BLaER1 (cell line): Measurements from ENCODE around the gene ANLN.

ENCODE experiments used
- H3K27ac ChIP-seq: shearing (Covaris generic); formaldehyde crosslinking; 2 replicates; pipeline ENCODE4 v1.8.1; 2022
- H3K27me3 ChIP-seq: shearing (Covaris generic); formaldehyde crosslinking; 2 replicates; pipeline ENCODE4 v1.8.1; 2022
- H3K36me3 ChIP-seq: shearing (Covaris generic); formaldehyde crosslinking; 2 replicates; pipeline ENCODE4 v1.8.1; 2022
- H3K4me1 ChIP-seq: shearing (Covaris generic); formaldehyde crosslinking; 2 replicates; pipeline ENCODE4 v1.8.1; 2022
- H3K4me2 ChIP-seq: shearing (Covaris generic); formaldehyde crosslinking; 2 replicates; pipeline ENCODE4 v1.8.1; 2022
- H3K4me3 ChIP-seq: shearing (Covaris generic); formaldehyde crosslinking; 2 replicates; pipeline ENCODE4 v1.8.1; 2022
- H3K9ac ChIP-seq: shearing (Covaris generic); formaldehyde crosslinking; 2 replicates; pipeline ENCODE4 v1.8.1; 2022
- H3K9me3 ChIP-seq: shearing (Covaris generic); formaldehyde crosslinking; 2 replicates; pipeline ENCODE4 v1.8.1; 2022
- H4K20me1 ChIP-seq: shearing (Covaris generic); formaldehyde crosslinking; 2 replicates; pipeline ENCODE4 v1.8.1; 2022
- Cebpa-rat ChIP-seq: shearing (Covaris generic); IDR thresholded peaks from 2 replicates; pipeline ENCODE4 v1.8.1; 2022

ANLN gene

GRCh38 chr7:36391436-36392198, 2.0 kb downstream of the ANLN start:
- peak overlapping the region; percentile 75; the same call in 1 of the 2 replicates for H3K27ac ChIP-seq
- peaks cover 8% of the 10 kb centered on the region; the same call in 1 of the 2 replicates for H3K9me3 ChIP-seq
- H3K4me3 ChIP-seq, result peak overlapping the region; percentile 85
- peaks cover 36% of the 10 kb centered on the region for H3K4me1 ChIP-seq
- H3K36me3 ChIP-seq, result peaks cover 16% of the 10 kb centered on the region; the same call in 1 of the 2 replicates
- H3K4me2 ChIP-seq, result peak overlapping the region; percentile 83
- peaks cover 6% of the 10 kb centered on the region; the same call in 1 of the 2 replicates for H4K20me1 ChIP-seq
- peak overlapping the region; percentile 83; the same call in 1 of the 2 replicates for H3K9ac ChIP-seq
- TF ChIP-seq Cebpa-rat, result no peak
- H3K27me3 ChIP-seq, result no peaks in the 10 kb centered on the region

GRCh38 chr7:36393826-36394225, 4.2 kb downstream of the ANLN start:
- Histone ChIP-seq H3K4me2 (peak overlapping the region; percentile 44), H4K20me1 (peaks cover 6% of the 10 kb centered on the region; the same call in 1 of the 2 replicates), H3K27me3 (no peaks in the 10 kb centered on the region), H3K27ac (no peak overlapping the region), H3K9me3 (peaks cover 8% of the 10 kb centered on the region; the same call in 1 of the 2 replicates), H3K4me3 (no peak overlapping the region), H3K36me3 (peaks cover 38% of the 10 kb centered on the region), H3K9ac (peak overlapping the region; percentile 22), H3K4me1 (peaks cover 35% of the 10 kb centered on the region)
- no peak for TF ChIP-seq Cebpa-rat

- peaks cover 53% of the 10 kb centered on the region for H3K36me3 ChIP-seq
Measured at GRCh38 chr7:36395171-36395894, 5.7 kb downstream of the ANLN start.

GRCh38 chr7:36396150-36396549, 6.5 kb downstream of the ANLN start:
- Histone ChIP-seq H3K27me3 (no peaks in the 10 kb centered on the region), H3K4me3 (no peak overlapping the region), H3K27ac (no peak overlapping the region), H4K20me1 (peaks cover 14% of the 10 kb centered on the region; the same call in 1 of the 2 replicates), H3K36me3 (peaks cover 62% of the 10 kb centered on the region), H3K4me2 (no peak overlapping the region), H3K9me3 (peaks cover 8% of the 10 kb centered on the region; the same call in 1 of the 2 replicates), H3K4me1 (peaks cover 30% of the 10 kb centered on the region), H3K9ac (no peak overlapping the region)
- TF ChIP-seq Cebpa-rat, result no peak

More at GRCh38 chr7:36395171-36395894, 5.7 kb downstream of the ANLN start:
- TF ChIP-seq Cebpa-rat, result no peak
- H3K27ac ChIP-seq, result no peak overlapping the region
- no peak overlapping the region for H3K9ac ChIP-seq
- H3K4me2 ChIP-seq, result no peak overlapping the region
- no peak overlapping the region for H3K4me3 ChIP-seq
- H3K9me3 ChIP-seq, result peaks cover 8% of the 10 kb centered on the region; the same call in 1 of the 2 replicates
- H4K20me1 ChIP-seq, result peaks cover 13% of the 10 kb centered on the region; the same call in 1 of the 2 replicates
- H3K27me3 ChIP-seq, result no peaks in the 10 kb centered on the region
- peaks cover 30% of the 10 kb centered on the region for H3K4me1 ChIP-seq

- no peak for TF ChIP-seq Cebpa-rat
- H3K9me3 ChIP-seq, result peaks cover 6% of the 10 kb centered on the region; the same call in 1 of the 2 replicates
- no peaks in the 10 kb centered on the region for H3K4me1 ChIP-seq
- no peak overlapping the region for H3K4me2 ChIP-seq
- no peak overlapping the region for H3K27ac ChIP-seq
- H3K4me3 ChIP-seq, result no peak overlapping the region
- peaks cover 99% of the 10 kb centered on the region for H3K36me3 ChIP-seq
- 0 out of 2 replicates have a peak, but pooled peaks cover 14% of the 10 kb centered on the region for H4K20me1 ChIP-seq
- no peaks in the 10 kb centered on the region for H3K27me3 ChIP-seq
- no peak overlapping the region for H3K9ac ChIP-seq
Measured at GRCh38 chr7:36400036-36400435, 10.4 kb downstream of the ANLN start.

- no peak for TF ChIP-seq Cebpa-rat
- Histone ChIP-seq H3K27me3 (no peaks in the 10 kb centered on the region), H3K36me3 (peaks cover 99% of the 10 kb centered on the region), H3K9ac (no peak overlapping the region), H4K20me1 (0 out of 2 replicates have a peak, but pooled peaks cover 14% of the 10 kb centered on the region), H3K9me3 (0 out of 2 replicates have a peak, but pooled peaks cover under 1% of the 10 kb centered on the region), H3K27ac (no peak overlapping the region), H3K4me2 (no peak overlapping the region), H3K4me1 (no peaks in the 10 kb centered on the region), H3K4me3 (no peak overlapping the region)
Measured at GRCh38 chr7:36400606-36401005, 10.9 kb downstream of the ANLN start.

- H3K27ac ChIP-seq, result no peak overlapping the region
- peaks cover 96% of the 10 kb centered on the region for H3K36me3 ChIP-seq
- H3K4me3 ChIP-seq, result no peak overlapping the region
- H4K20me1 ChIP-seq, result peaks cover 18% of the 10 kb centered on the region; the same call in 1 of the 2 replicates
- no peaks in the 10 kb centered on the region for H3K27me3 ChIP-seq
- H3K4me2 ChIP-seq, result no peak overlapping the region
- TF ChIP-seq Cebpa-rat, result no peak
- no peaks in the 10 kb centered on the region for H3K4me1 ChIP-seq
- no peaks in the 10 kb centered on the region for H3K9me3 ChIP-seq
- no peak overlapping the region for H3K9ac ChIP-seq
Measured at GRCh38 chr7:36403452-36403851, 13.8 kb downstream of the ANLN start.

GRCh38 chr7:36404639-36405408, 15.2 kb downstream of the ANLN start:
- no peaks in the 10 kb centered on the region for H3K27me3 ChIP-seq
- H3K36me3 ChIP-seq, result peaks cover 96% of the 10 kb centered on the region
- H3K9ac ChIP-seq, result no peak overlapping the region
- peaks cover 16% of the 10 kb centered on the region; the same call in 1 of the 2 replicates for H4K20me1 ChIP-seq
- no peak overlapping the region for H3K4me3 ChIP-seq
- no peaks in the 10 kb centered on the region for H3K4me1 ChIP-seq
- H3K4me2 ChIP-seq, result no peak overlapping the region
- H3K27ac ChIP-seq, result no peak overlapping the region
- TF ChIP-seq Cebpa-rat, result no peak
- no peaks in the 10 kb centered on the region for H3K9me3 ChIP-seq

GRCh38 chr7:36405409-36405803, 15.7 kb downstream of the ANLN start:
- no peaks in the 10 kb centered on the region for H3K9me3 ChIP-seq
- TF ChIP-seq Cebpa-rat, result no peak
- H3K36me3 ChIP-seq, result peaks cover 95% of the 10 kb centered on the region
- peaks cover 10% of the 10 kb centered on the region; the same call in 1 of the 2 replicates for H4K20me1 ChIP-seq
- H3K27ac ChIP-seq, result no peak overlapping the region
- H3K4me1 ChIP-seq, result no peaks in the 10 kb centered on the region
- no peak overlapping the region for H3K4me3 ChIP-seq
- no peak overlapping the region for H3K9ac ChIP-seq
- no peaks in the 10 kb centered on the region for H3K27me3 ChIP-seq
- H3K4me2 ChIP-seq, result no peak overlapping the region
